HG02970 (cell line): ENCODE measurements around the gene IFITM10.

Experiments used
- ATAC-seq: cut with Tn5 transposase; IDR thresholded peaks from one replicate; pipeline ENCODE4 v1.9.1; 2021; ENCODE audit warnings: mild to moderate bottlenecking, moderate library complexity, moderate number of reproducible peaks; ENCODE audit not compliant: unreplicated experiment, low FRiP score

The IFITM10 gene

GRCh38 chr11:1753229-1753928 lies 3.0 kb upstream of the IFITM10 start:
- no peak for ATAC-seq

- ATAC-seq: no peak
These were observed 2.5 kb upstream of the IFITM10 start for GRCh38 chr11:1752907-1753228.

DNA sequence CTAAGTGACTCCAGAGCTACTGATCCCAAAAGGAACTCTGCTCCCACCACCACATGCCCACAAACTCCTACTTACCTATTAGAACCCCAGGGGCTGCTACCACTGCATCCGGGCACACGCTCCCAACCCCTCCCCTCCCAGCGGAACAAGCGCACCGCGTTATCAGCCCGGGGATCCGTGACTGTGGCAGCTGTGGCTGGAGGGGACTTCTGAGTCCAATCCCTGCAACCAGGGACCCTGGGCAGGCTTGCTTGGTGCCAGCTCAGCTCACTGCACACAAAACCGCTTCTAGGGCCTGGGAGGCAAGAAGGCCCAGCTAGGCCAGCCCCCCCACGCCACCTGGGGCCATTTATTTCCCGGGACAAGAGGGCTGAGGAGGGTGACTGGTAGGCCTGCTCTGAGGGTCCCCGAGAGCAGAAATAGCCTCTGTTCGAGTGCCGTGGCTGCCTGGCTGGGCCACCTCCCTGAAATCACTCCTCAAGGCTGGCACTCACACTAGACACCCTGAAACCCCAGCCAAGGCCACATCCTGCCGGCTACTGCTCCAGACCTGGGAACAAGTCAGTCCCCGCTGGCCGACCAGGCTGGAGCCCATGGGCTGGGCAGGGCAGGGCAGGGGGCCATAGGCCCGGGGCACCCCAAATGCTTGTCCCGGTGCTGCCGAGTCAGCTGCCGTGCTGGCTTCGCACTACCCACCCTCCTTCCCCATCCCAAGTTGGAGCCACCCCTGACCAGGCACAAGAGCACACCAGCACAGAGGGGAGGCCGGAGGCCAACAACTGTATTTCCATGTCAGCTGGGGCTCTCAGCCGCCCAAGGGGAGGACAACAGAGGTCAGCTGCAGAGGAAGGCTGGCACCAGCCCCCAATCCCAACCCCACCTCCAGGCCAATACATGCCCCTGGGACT lies 1.9 kb upstream of the IFITM10 start:
- ATAC-seq: no peak

DNA sequence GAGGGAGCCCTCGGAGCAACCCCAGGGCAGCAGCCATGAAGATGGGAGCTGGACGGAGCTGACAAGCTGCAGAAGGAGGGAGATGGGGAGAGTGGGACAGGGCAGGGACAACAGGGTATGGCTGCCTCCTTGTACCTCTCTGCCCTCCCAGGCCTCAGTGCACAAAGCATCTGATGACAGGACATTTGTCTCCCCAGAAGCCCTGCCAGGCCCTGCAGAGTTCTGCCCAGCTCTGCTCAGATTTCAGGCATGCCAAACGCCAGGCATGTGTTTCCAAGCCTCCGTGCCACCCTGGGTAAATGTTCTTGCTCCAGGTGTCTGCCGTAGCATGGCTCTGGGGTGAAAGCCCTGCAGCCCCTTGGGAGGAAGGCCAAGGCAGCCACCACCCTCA lies 1.1 kb upstream of the IFITM10 start:
- no peak for ATAC-seq

DNA sequence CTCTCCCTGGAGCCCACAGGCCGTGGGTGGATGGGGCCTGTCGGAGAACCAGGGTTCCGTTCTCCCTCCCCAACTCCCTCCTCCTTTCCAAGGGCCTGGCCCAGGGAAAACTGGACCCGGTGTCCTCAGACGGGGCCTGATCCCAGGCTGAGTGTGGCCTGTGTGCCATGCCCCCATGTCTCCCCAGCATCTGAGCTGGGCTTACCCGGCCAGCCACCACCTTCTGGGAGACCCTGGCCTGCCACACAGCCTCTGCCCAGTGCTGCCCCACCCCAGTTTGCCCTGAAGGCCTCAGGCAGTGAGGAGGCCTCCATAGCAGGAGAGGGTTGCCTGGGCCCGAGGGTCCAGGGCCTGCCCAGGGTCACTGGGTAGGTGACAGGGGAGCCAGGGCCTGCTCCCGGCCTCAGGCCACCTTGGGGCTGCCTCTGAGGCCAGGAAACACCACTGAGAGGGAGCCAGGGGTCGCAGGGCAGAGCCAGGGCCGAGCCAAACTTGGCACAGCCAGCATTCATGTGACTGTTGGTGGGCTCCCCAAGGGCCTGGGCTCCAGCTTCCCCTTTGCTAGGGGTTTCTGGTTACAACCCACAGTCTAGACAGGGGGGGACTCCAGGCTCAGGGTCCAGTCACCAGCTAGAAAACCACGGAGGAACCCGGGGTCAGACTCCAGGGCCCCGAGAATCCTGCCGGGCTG lies 590 bp upstream of the IFITM10 start:
- no peak for ATAC-seq

DNA sequence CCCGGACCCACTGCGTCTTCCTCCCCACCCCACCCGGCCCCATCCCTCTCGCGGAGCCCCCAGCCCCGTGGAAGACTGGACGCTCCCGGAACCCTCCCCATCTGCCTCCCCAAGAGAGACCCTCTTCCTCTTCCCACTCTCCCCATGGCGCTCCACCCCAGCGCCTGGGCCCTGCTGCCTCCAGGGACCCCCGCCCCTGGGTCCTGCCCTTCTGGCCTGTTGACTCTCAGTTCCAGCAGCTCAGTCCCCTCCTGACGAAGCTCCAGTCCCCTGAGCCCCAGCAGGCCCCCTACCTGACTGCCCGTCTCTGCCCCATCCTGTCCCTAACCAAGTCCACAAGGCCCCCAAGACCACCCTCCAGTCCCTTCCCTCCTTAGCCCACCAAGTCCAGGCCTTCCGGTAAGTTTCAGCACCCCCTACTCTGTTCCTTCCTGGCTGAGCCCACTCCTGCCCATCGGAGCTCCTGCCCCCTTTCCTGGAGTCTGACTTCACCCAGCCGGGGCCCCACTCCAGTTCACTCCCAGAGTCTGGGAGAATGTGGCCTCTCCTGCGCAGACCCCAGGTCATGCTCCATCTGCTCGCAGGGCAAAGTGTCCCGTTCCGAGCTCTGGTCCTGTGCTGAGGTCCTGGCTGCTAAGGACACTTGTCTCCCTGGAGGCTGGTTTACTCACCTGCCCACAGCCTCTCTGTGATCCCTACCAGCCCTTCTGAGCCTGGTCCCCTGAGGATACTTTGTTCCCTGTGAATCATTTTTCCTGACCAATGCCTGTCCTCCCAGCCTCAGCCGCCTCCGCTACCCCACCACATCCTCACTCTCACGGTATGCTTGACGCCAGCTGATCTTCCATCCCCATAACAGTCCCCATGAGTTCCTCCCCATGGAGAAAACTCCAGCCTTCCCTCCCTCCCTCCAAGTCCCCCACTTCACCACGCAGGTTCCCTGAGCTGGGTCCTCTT lies 722 bp downstream of the IFITM10 start:
- ATAC-seq: no peak

DNA sequence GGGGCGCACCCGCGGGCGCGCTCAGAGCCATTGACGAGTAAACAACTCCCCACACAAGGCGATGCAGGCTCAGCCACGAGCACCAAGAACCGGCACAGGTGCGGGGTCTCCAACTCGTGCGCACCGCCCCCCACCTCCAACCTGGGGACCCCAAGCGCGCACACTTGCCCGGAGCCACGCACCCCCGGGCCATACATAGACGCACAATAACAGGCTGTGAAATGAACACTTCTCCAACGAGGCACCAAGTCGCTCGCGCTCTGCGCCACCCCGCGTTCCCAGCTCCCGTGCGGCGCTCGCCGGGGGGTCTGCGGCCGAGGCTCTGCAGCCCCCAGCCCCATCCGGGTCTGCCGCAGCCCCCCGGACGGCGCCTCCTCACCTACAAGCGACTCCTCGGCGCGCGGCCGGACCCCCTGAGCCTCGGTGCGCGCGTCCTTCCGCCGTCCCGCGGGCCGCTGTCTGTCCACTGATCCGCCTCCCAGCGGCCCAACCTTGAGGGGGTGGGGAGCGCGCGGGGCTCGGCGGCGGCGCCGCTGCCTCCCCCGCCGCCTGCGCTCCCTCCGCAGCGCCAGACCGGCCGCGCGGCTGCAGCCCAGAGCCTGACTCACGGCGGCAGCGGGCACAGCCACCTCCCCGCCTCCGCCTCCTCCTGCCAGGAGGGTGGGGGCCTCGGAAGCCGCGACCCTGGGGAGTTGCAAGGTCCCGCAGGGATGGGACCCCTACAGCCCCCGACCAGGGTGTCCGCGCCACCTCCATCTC lies 1.6 kb downstream of the IFITM10 start:
- ATAC-seq: no peak

GRCh38 chr11:1747753-1748635 lies 2.4 kb downstream of the IFITM10 start:
- no peak for ATAC-seq

DNA sequence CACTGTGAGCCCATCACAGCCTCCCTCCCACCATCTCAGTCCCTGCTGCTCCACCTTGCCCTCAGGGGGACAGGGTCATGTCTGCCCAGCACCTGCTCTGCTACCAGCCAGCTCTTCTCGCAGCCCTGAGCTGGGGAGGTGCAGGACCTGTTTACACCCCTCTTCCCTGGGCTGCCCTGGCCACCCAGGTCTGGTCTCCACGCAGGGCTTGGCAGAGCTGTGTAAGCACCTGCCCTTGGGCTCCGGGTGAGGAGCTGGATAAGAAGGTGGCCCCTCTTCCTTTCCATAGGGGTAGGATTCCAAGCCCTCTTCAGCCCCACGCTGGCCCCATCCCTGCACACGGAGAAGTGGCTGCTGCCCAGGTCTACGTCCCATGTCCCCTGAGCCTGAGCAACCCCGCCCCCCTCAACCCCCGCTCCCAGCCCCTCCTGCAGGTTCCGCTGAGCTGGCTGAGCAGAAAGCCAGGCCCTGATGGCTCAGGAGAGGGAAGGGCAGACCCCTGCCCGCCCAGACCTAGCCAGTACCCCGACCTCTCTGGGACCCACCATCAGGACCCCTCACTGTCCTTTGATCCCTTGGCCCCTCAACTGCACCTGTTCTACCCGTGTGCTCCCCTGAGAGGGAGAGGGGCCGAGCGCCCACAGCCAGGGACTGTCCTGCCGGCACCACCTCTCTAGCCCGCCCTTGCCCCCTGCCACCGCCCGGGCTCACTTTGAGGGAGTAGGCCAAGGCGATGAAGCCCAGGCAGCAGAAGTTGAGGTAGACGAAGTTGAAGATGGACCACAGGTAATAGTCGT lies 3.2 kb downstream of the IFITM10 start:
- no peak for ATAC-seq

DNA sequence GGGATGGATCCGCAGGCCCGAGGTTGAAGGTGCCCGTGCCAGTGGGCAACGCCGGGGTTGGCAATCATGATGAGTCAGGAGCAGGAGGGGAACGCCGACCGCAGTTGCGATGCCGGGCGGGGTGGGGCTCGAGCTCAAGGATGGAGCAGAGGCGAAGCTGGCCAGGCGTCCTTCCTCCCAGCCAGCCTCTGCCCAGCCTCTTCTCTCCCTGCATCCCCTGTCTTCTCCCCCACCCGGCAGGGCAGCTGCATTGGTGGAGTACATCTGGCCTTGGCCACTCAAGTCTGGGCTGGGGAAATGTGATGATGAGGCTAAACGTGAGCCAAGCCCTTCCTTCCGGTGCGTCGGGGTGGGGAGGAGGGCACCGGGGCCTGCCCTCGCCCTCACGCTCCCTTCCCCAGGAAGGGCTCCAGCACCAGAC lies 3.9 kb downstream of the IFITM10 start:
- ATAC-seq: no peak

DNA sequence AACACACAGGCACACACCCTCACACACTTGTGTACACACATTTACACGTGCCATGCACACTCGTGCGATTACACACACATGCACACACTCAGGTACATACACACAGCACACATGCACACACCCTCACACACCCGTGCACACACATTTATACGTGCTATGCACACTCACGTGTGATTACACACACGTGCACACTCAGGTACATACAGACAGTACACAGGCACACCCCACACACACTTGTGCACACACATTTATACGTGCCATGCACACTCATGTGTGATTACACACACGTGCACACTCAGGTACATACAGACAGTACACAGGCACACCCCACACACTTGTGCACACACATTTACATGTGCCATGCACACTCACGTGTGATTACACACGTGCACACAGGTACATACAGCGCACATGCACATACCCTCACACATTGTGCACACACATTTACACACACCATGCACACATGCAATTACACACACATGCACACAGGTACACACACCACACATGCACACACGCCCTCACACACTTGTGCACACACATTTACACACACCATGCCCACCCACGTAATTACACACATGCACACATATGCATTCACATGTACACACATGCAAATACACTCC lies 4.6 kb downstream of the IFITM10 start:
- ATAC-seq: no peak

DNA sequence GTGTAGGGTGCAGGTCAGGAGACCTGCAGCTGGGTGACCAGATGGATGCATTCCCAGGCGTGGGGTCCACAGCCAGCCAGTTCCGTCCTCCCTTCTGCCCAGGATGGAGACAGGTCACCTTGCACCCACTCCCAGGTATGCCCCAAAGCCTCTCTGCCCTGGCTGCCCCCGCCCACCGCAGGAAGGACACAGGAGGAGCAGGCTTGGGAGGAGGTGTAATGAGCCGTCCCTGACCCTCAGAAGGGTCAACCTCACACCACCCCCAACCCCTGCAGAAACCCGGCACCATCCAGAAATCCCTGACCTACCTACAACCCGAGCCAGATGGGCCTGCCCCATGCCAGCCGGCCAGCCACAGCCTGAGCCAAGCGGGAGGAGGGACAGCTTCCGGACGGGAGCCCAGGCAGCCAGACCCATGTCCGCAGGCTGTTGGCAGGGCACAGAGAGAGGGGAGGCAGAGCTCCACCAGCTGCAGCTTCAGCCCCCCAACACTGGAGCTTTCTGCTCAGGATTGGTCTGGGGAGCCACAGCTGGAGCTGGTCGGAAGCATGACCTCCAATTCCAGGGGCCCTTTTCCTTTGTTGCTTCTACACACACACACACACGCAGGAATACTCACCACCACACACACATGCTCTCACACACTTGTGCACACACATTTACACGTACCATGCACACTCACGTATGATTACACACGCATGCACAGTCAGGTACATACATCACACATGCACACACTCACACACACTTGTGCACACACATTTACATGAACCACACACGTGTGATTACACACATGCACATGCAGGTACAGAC lies 5.3 kb downstream of the IFITM10 start:
- no peak for ATAC-seq

DNA sequence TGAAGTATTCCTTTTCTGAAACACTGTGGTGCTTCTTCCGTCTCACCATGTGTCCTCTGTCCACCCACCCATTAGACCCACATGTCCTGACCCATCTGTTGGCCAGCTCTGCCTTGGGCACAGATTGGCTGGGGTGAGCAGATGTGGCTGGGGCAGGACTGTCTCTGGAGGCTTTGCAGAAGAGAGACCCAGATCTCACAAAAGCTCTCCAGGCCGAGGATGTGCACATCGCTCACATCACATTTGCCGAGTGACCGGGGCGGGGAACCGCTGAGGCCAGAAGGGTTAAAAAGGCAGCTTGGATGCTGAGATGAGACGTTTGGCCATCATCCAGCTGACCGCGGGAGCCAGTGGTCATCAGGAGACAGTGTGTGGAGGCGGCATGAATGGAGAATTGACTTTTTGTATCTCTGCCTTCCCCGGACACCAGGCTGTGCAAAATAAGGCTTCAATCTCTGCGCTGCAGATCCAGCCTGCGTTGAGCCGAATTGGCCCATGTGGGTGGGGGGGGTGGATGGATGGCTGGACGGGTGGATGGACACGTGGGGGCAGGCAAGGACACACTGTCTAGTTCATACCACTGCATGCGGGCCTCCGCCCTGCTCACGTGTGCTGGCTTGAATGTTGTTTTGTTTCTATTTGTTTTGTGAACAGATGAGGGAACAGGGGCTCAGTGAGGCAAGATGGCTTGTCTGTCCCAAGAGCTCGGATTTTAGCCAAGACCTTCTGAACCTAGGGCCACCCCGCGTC lies 6.1 kb downstream of the IFITM10 start:
- ATAC-seq: no peak

DNA sequence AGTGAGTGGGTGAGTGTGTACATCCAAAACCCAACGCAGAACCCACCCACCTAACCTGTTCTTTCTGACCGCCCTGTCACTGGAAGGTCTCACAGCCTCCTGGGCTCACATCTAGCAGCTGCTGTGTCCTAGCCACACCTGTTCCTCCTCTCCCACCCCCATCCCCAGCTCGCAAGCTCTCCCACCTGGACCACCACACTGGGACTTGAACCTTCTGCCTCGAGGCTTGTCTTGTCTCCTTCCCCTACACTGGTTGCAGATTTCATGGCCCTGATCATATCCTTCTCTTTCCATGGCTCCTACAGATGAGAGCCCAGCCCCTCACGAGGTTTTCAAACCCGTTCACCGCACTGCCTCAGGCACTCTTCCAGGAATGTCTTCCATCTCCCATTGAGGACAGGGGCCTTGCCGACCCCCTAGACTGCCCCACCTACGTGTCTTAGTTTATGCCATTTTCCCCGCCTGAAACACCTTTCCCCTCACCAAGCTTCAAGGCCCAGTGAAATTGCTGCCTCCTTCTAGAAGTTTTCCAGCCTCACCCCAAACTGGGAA lies 6.7 kb downstream of the IFITM10 start:
- ATAC-seq: no peak

GRCh38 chr11:1742869-1743584 lies 7.4 kb downstream of the IFITM10 start:
- ATAC-seq: no peak
